ENCODE measurements around the gene SATB2. TPM values are rescaled to one million over a fixed set of nuclear protein-coding genes. Genes with fewer than 3 reads are reported as not detected.

Gene SATB2
- total RNA-seq, 1 donor from 2014 or later, result 1.2 TPM

DNA sequence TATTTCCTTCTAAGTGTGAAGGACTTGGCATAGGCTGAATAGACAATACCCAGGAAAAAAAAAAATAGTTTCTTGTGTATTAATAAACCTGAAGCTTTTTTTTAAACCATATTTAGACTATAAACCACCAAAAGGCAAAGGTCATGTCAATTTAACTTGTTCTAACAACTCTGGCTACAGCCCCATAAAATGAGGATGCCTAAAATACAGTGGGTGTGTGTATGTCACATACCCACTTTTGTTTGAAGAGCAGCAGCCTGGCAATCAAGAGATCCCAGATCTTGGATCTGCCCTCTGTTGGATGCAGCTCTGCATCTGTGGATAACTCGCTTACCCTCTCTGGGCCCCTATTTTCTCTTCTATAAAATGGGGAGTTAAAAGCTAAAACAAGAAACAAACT lies 65.4 kb downstream of the SATB2 start:
- no peaks in the 10 kb centered on the region for H3K9me3 ChIP-seq
- intact Hi-C loops (cut with DNase I), result no loop called here

DNA sequence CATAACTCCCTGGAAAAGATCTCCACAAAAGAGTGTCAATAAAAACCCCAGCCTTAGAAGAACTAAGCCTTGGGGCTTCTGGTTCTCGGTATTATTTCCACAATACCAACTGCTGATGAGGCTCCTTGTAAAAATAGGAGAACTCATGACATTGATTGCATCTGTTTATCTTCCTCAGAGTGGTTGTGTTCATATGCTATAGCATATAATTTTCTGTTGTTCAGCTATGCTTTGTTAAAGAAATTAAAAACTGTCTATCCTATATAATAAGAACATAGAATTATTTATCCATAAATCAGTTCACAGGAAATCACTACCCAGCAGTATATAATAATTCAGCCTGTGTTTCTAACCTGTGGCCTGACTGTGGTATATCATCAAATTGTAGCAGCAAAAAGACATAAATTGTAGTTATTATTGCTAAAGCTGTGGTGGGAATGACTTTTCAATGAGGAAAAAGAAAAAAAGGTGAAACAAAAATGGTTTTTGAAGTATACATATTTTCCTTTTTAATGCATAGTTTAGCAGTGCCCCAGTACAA lies 68.9 kb downstream of the SATB2 start:
- H3K36me3 ChIP-seq, result no peaks in the 10 kb centered on the region
- intact Hi-C loops (cut with DNase I), result no loop called here
- DNase-seq (ENCODE audit: low spot score in 2 of 2), result no peak
- H3K4me1 ChIP-seq, result no peaks in the 10 kb centered on the region
- TF ChIP-seq CTCF (IDR thresholded peaks at IDR 0.05), result no peak
- no peaks in the 10 kb centered on the region for H3K27me3 ChIP-seq
- no peaks in the 10 kb centered on the region for H3K9me3 ChIP-seq
- no peak overlapping the region for H3K27ac ChIP-seq
- H3K4me3 ChIP-seq, result no peak overlapping the region

More for the DNA sequence above, 65.4 kb downstream of the SATB2 start:
- no peak for TF ChIP-seq CTCF (IDR thresholded peaks at IDR 0.05)
- H3K36me3 ChIP-seq, result no peaks in the 10 kb centered on the region
- no peak overlapping the region for H3K4me3 ChIP-seq
- no peak overlapping the region for H3K27ac ChIP-seq
- H3K27me3 ChIP-seq, result no peaks in the 10 kb centered on the region
- DNase-seq (ENCODE audit: low spot score in 2 of 2), result no peak
- no peaks in the 10 kb centered on the region for H3K4me1 ChIP-seq

- H3K36me3 ChIP-seq, result peaks cover 0 to 4% of the 10 kb centered on the region in 2 donors
- TF ChIP-seq CTCF (IDR thresholded peaks at IDR 0.05), result no peak
- H3K27ac ChIP-seq, result no peak overlapping the region
- no peak overlapping the region for H3K4me3 ChIP-seq
- no peaks in the 10 kb centered on the region for H3K4me1 ChIP-seq
- H3K27me3 ChIP-seq, result no peaks in the 10 kb centered on the region
- intact Hi-C loops (cut with DNase I), result no loop called here
- no peak for DNase-seq (ENCODE audit: low spot score in 2 of 2)
- no peaks in the 10 kb centered on the region for H3K9me3 ChIP-seq
These were observed 73.7 kb downstream of the SATB2 start for GRCh38 chr2:199384043-199384442.

GRCh38 chr2:199383021-199383420 lies 74.7 kb downstream of the SATB2 start:
- no peak for DNase-seq (ENCODE audit: low spot score in 2 of 2)
- TF ChIP-seq CTCF (IDR thresholded peaks at IDR 0.05), result no peak
- no peak overlapping the region for H3K27ac ChIP-seq
- H3K4me1 ChIP-seq, result no peaks in the 10 kb centered on the region
- H3K9me3 ChIP-seq, result no peaks in the 10 kb centered on the region
- no peak overlapping the region for H3K4me3 ChIP-seq
- H3K27me3 ChIP-seq, result no peaks in the 10 kb centered on the region
- intact Hi-C loops (cut with DNase I), result no loop called here
- peaks cover 0 to 4% of the 10 kb centered on the region in 2 donors for H3K36me3 ChIP-seq

GRCh38 chr2:199382091-199382490 lies 75.6 kb downstream of the SATB2 start:
- Histone ChIP-seq H3K4me3 (no peak overlapping the region), H3K27ac (no peak overlapping the region)
- intact Hi-C loops (cut with DNase I), result no loop called here

More at GRCh38 chr2:199382091-199382490, 75.6 kb downstream of the SATB2 start:
- TF ChIP-seq CTCF (IDR thresholded peaks at IDR 0.05), result no peak
- H3K9me3 ChIP-seq, result no peaks in the 10 kb centered on the region
- no peak for DNase-seq (ENCODE audit: low spot score in 2 of 2)
- H3K27me3 ChIP-seq, result no peaks in the 10 kb centered on the region
- peaks cover 0 to 4% of the 10 kb centered on the region in 2 donors for H3K36me3 ChIP-seq
- H3K4me1 ChIP-seq, result no peaks in the 10 kb centered on the region

Data from ascending aorta (tissue), 2 donors.